Breast epithelium (tissue), 3 donors: ENCODE data around the gene SNX13.

ENCODE experiments used
- CTCF ChIP-seq, 3 donors: fragments of 450-650 bp; IDR thresholded peaks; one replicate each; pipeline ENCODE4 v1.5.1; 2016 to 2017; ENCODE audit warnings: antibody characterized with exemption in 3 of 3, mild to moderate bottlenecking in 3 of 3, moderate library complexity in 3 of 3
- POLR2A ChIP-seq: fragments of 450-650 bp; IDR thresholded peaks from one replicate; pipeline ENCODE4 v1.6.1; 2016; ENCODE audit warnings: antibody characterized with exemption, mild to moderate bottlenecking, moderate library complexity
- POLR2AphosphoS5 ChIP-seq, 3 donors: sonication (generic); formaldehyde crosslinking; IDR thresholded peaks; one replicate each; pipeline ENCODE4 v1.6.1; 2017; ENCODE audit warnings: antibody characterized with exemption in 3 of 3

- TF ChIP-seq POLR2A = no peak
- no peak for TF ChIP-seq CTCF (IDR thresholded peaks at IDR 0.05)
- no peak for TF ChIP-seq POLR2AphosphoS5 (IDR thresholded peaks at IDR 0.05)
Observed at GRCh38 chr7:17845197-17845547, 95.1 kb downstream of the SNX13 start.
